Measurements from ENCODE around the gene ANKRD42. TPM values are rescaled to one million over a fixed set of nuclear protein-coding genes. Genes with fewer than 3 reads are reported as not detected.

ANKRD42 gene
- total RNA-seq, 4 donors from 2014 or later: 5.6 to 11.5 (median 8.9) TPM

GRCh38 chr11:83185767-83186166, 7.7 kb upstream of the ANKRD42 start:
- 77 to 88% methylated on average over 1 of the region's 1 CpG for WGBS, 2 donors (ENCODE audit: low coverage in 1 of 2)
- Histone ChIP-seq H3K9me3 (no peaks in the 10 kb centered on the region), H3K36me3 (peaks cover 0 to 68% (median 26%) of the 10 kb centered on the region in 4 donors), H3K4me1 (peaks cover 0 to 12% (median 3%) of the 10 kb centered on the region in 4 donors), H3K4me3 (no peak overlapping the region), H3K27ac (no peak overlapping the region), H3K27me3 (no peaks in the 10 kb centered on the region)
- no peak for DNase-seq
- intact Hi-C loops (cut with DNase I; ENCODE audit: low total_unique reads): no loop called here
- TF ChIP-seq POLR2AphosphoS5 (IDR thresholded peaks at IDR 0.05) (no peak), POLR2A (IDR thresholded peaks at IDR 0.05) (no peak), CTCF (IDR thresholded peaks at IDR 0.05) (no peak), EP300 (IDR thresholded peaks at IDR 0.05; ENCODE audit: low read depth) (no peak)
- in situ Hi-C loops (cut with MboI; ENCODE audit: low pct_ligation_motif_present in 1 of 4, low pct_unique_long_range_greater_than_20kb in 1 of 4, low sequenced_read_pairs in 3 of 4): loop anchor here in 2 of 4 donors (10.0 to 25.0 kb wide), 2 partner anchors 98 to 111 kb away; partner anchors contain the start of gene RAB30 (in 1 of the 2)

- TF ChIP-seq POLR2AphosphoS5 (IDR thresholded peaks at IDR 0.05): no peak
- TF ChIP-seq CTCF (IDR thresholded peaks at IDR 0.05): no peak
- no peak for TF ChIP-seq POLR2A (IDR thresholded peaks at IDR 0.05)
- TF ChIP-seq EP300 (IDR thresholded peaks at IDR 0.05; ENCODE audit: low read depth): no peak
- peaks cover 3 to 8% (median 6%) of the 10 kb centered on the region in 4 donors for H3K4me1 ChIP-seq
- in situ Hi-C loops (cut with MboI; ENCODE audit: low pct_ligation_motif_present in 1 of 4, low pct_unique_long_range_greater_than_20kb in 1 of 4, low sequenced_read_pairs in 3 of 4) (loop anchor here in 2 of 4 donors (10.0 to 25.0 kb wide), 2 partner anchors 100 to 113 kb away; partner anchors contain the start of gene RAB30 (in 1 of the 2)), intact Hi-C loops (cut with DNase I; ENCODE audit: low total_unique reads) (no loop called here)
- 91 to 94% methylated on average over 4 of the region's 4 CpGs for WGBS, 2 donors (ENCODE audit: low coverage in 1 of 2)
- H3K27ac ChIP-seq: no peak overlapping the region
- no peaks in the 10 kb centered on the region for H3K9me3 ChIP-seq
- peaks cover 0 to 57% (median 23%) of the 10 kb centered on the region in 4 donors for H3K36me3 ChIP-seq
- H3K4me3 ChIP-seq: no peak overlapping the region
- no peak for DNase-seq
- no peaks in the 10 kb centered on the region for H3K27me3 ChIP-seq
Measured at GRCh38 chr11:83187465-83187864, 6.0 kb upstream of the ANKRD42 start.

- H3K27ac ChIP-seq: no peak overlapping the region
- in situ Hi-C loops (cut with MboI; ENCODE audit: low pct_ligation_motif_present in 1 of 4, low pct_unique_long_range_greater_than_20kb in 1 of 4, low sequenced_read_pairs in 3 of 4): loop anchor here in 2 of 4 donors (10.0 to 25.0 kb wide), 2 partner anchors 104 to 287 kb away; partner anchors contain the start of genes DDIAS (in 2 of the 2) and PRCP (in 2 of the 2)
- WGBS, 2 donors (ENCODE audit: low coverage in 1 of 2): 95% methylated on average over 5 of the region's 5 CpGs; no CpG with 5 or more reads in 1 of the 2 donors
- H3K27me3 ChIP-seq: no peaks in the 10 kb centered on the region
- intact Hi-C loops (cut with DNase I; ENCODE audit: low total_unique reads): no loop called here
- H3K4me3 ChIP-seq: no peak overlapping the region
- no peak for DNase-seq
- TF ChIP-seq POLR2AphosphoS5 (IDR thresholded peaks at IDR 0.05) (no peak), CTCF (IDR thresholded peaks at IDR 0.05) (no peak), EP300 (IDR thresholded peaks at IDR 0.05; ENCODE audit: low read depth) (no peak), POLR2A (IDR thresholded peaks at IDR 0.05) (no peak)
- H3K36me3 ChIP-seq: peaks cover 0 to 23% (median 10%) of the 10 kb centered on the region in 4 donors
- H3K4me1 ChIP-seq: peaks cover 9 to 30% (median 22%) of the 10 kb centered on the region in 4 donors
- H3K9me3 ChIP-seq: no peaks in the 10 kb centered on the region
Measured at GRCh38 chr11:83191491-83191890, 2.0 kb upstream of the ANKRD42 start.

GRCh38 chr11:83191986-83192385, 1.5 kb upstream of the ANKRD42 start:
- no peak for TF ChIP-seq EP300 (IDR thresholded peaks at IDR 0.05; ENCODE audit: low read depth)
- no peak for TF ChIP-seq POLR2AphosphoS5 (IDR thresholded peaks at IDR 0.05)
- TF ChIP-seq CTCF (IDR thresholded peaks at IDR 0.05): no peak
- no peak for TF ChIP-seq POLR2A (IDR thresholded peaks at IDR 0.05)
- Histone ChIP-seq H3K4me1 (peaks cover 9 to 34% (median 22%) of the 10 kb centered on the region in 4 donors), H3K27me3 (no peaks in the 10 kb centered on the region), H3K4me3 (peak overlapping the region in 1 of 4 donors; percentile 86), H3K27ac (peak overlapping the region in 3 of 4 donors; percentile 91 to 97 (median 94)), H3K36me3 (peaks cover 0 to 23% (median 10%) of the 10 kb centered on the region in 4 donors), H3K9me3 (no peaks in the 10 kb centered on the region)
- no peak for DNase-seq
- intact Hi-C loops (cut with DNase I; ENCODE audit: low total_unique reads): no loop called here
- in situ Hi-C loops (cut with MboI; ENCODE audit: low pct_ligation_motif_present in 1 of 4, low pct_unique_long_range_greater_than_20kb in 1 of 4, low sequenced_read_pairs in 3 of 4): loop anchor here in 2 of 4 donors (10.0 to 25.0 kb wide), 2 partner anchors 105 to 287 kb away; partner anchors contain the start of genes DDIAS (in 2 of the 2) and PRCP (in 2 of the 2)
- WGBS, 2 donors (ENCODE audit: low coverage in 1 of 2): 87 to 88% methylated on average over 11 of the region's 11 CpGs

Data from transverse colon (tissue), 4 donors.